ENCODE results near the gene SAGE1. TPM values are rescaled to one million over a fixed set of nuclear protein-coding genes. Genes with fewer than 3 reads are reported as not detected.

The SAGE1 gene
- total and polyA plus RNA-seq, 9 of the 15 experiments (the other 6 are each of a cell fraction or from before 2014, with no cell fraction given) = 14.6 to 79.2 (median 29.3) TPM

DNA sequence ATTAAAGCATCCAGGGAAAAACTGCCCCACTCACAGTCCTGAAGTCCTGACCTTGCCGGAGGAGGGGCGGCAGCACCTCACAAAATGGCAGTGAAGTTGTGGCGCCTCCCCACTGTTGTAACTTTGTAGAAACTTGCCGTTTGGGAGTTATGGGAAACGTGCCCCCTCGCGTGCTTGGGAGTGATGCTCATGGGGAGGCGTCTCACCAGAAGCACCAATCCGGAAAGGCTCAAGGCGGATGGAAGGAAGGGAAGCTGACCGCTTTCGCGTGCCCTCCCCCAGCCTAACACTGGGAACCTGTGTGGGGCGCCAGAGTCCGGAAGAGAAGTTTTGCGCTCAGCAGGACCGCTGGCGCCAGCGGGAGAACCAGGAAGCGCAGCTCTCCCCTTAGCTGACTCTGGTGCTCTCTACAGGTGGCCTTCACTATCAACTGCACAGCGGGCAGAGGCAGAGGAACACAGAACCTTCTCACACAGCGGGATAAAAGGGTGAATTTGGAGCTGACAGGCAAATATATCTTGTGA lies at the start of gene SAGE1, which contains the start of gene CT45A10 (continued):
- TF ChIP-seq, protein P1, sequence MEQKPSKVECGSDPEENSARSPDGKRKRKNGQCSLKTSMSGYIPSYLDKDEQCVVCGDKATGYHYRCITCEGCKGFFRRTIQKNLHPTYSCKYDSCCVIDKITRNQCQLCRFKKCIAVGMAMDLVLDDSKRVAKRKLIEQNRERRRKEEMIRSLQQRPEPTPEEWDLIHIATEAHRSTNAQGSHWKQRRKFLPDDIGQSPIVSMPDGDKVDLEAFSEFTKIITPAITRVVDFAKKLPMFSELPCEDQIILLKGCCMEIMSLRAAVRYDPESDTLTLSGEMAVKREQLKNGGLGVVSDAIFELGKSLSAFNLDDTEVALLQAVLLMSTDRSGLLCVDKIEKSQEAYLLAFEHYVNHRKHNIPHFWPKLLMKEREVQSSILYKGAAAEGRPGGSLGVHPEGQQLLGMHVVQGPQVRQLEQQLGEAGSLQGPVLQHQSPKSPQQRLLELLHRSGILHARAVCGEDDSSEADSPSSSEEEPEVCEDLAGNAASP (IDR thresholded peaks at IDR 0.05) = no peak
- TF ChIP-seq ZNF121 (CRISPR knock-in tag; conservative IDR thresholded peaks at IDR 0.05) (no peak), CCNT2 (IDR thresholded peaks at IDR 0.05; ENCODE audit: borderline replicate concordance, extremely low read depth, insufficient read length, low read depth, low read length) (peak; percentile 58), PML (IDR thresholded peaks at IDR 0.05; ENCODE audit: low read length) (peak; percentile 39; the same call in 1 of the 2 replicates), TAF9B (IDR thresholded peaks at IDR 0.05; ENCODE audit: partially characterized antibody) (peak; percentile 73), EGR1 (conservative IDR thresholded peaks at IDR 0.05) (peak; percentile 13; the same call in 1 of the 2 replicates), RBM25 (IDR thresholded peaks at IDR 0.05; ENCODE audit: low read depth, low read length, severe bottlenecking) (no peak), KLF10 (CRISPR knock-in tag; IDR thresholded peaks at IDR 0.05) (no peak), ADNP (tag; IDR thresholded peaks at IDR 0.05) (no peak), HDAC6 (IDR thresholded peaks at IDR 0.05; ENCODE audit: low read depth, low read length) (no peak), RFX1 (IDR thresholded peaks at IDR 0.05) (no peak), SIN3A (IDR thresholded peaks at IDR 0.05; ENCODE audit: borderline replicate concordance in 2 of 2, control insufficient read depth in 1 of 2, low read depth in 2 of 2, low read length in 2 of 2) (peak in 1 of 2 experiments; percentile 39; a peak in 1 of 4 replicates), CREB1 (IDR thresholded peaks at IDR 0.05) (peak; percentile 70), CREB1 (CRISPR knock-in tag; IDR thresholded peaks at IDR 0.05) (0 out of 2 replicates have a peak, but pooled peaks have one; percentile 37), LCOR (CRISPR knock-in tag; IDR thresholded peaks at IDR 0.05) (peak; percentile 75), BRF1 (IDR thresholded peaks at IDR 0.05; ENCODE audit: borderline replicate concordance, extremely low read depth, insufficient read length) (no peak)
- TF ChIP-seq, protein P2, sequence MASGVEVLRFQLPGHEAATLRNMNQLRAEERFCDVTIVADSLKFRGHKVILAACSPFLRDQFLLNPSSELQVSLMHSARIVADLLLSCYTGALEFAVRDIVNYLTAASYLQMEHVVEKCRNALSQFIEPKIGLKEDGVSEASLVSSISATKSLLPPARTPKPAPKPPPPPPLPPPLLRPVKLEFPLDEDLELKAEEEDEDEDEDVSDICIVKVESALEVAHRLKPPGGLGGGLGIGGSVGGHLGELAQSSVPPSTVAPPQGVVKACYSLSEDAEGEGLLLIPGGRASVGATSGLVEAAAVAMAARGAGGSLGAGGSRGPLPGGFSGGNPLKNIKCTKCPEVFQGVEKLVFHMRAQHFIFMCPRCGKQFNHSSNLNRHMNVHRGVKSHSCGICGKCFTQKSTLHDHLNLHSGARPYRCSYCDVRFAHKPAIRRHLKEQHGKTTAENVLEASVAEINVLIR (CRISPR knock-in tag; IDR thresholded peaks at IDR 0.05) = no peak
- TF ChIP-seq, protein P3, sequence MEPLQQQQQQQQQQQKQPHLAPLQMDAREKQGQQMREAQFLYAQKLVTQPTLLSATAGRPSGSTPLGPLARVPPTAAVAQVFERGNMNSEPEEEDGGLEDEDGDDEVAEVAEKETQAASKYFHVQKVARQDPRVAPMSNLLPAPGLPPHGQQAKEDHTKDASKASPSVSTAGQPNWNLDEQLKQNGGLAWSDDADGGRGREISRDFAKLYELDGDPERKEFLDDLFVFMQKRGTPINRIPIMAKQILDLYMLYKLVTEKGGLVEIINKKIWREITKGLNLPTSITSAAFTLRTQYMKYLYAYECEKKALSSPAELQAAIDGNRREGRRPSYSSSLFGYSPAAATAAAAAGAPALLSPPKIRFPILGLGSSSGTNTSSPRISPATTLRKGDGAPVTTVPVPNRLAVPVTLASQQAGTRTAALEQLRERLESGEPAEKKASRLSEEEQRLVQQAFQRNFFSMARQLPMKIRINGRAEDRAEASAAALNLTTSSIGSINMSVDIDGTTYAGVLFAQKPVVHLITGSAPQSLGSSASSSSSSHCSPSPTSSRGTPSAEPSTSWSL (CRISPR knock-in tag; IDR thresholded peaks at IDR 0.05; ENCODE audit: borderline replicate concordance) = no peak
- TF ChIP-seq, protein P4, sequence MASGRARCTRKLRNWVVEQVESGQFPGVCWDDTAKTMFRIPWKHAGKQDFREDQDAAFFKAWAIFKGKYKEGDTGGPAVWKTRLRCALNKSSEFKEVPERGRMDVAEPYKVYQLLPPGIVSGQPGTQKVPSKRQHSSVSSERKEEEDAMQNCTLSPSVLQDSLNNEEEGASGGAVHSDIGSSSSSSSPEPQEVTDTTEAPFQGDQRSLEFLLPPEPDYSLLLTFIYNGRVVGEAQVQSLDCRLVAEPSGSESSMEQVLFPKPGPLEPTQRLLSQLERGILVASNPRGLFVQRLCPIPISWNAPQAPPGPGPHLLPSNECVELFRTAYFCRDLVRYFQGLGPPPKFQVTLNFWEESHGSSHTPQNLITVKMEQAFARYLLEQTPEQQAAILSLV (tag; IDR thresholded peaks at IDR 0.05) = no peak
- TF ChIP-seq, protein P5, sequence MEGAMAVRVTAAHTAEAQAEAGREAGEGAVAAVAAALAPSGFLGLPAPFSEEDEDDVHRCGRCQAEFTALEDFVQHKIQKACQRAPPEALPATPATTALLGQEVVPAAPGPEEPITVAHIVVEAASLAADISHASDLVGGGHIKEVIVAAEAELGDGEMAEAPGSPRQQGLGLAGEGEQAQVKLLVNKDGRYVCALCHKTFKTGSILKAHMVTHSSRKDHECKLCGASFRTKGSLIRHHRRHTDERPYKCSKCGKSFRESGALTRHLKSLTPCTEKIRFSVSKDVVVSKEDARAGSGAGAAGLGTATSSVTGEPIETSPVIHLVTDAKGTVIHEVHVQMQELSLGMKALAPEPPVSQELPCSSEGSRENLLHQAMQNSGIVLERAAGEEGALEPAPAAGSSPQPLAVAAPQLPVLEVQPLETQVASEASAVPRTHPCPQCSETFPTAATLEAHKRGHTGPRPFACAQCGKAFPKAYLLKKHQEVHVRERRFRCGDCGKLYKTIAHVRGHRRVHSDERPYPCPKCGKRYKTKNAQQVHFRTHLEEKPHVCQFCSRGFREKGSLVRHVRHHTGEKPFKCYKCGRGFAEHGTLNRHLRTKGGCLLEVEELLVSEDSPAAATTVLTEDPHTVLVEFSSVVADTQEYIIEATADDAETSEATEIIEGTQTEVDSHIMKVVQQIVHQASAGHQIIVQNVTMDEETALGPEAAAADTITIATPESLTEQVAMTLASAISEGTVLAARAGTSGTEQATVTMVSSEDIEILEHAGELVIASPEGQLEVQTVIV (CRISPR knock-in tag; IDR thresholded peaks at IDR 0.05; ENCODE audit: borderline replicate concordance) = no peak
